ENCODE measurements around the gene NPL.
A peak's percentile ranks its signal among the peaks of the same experiment; 100 is the strongest.

The NPL gene

GRCh38 chr1:182829285-182829932, 39.8 kb downstream of the NPL start:
- peak in 1 of 2 experiments; percentile 34 for DNase-seq (ENCODE audit: low read depth in 1 of 2, low spot score in 1 of 2)

GRCh38 chr1:182833271-182833670, 43.7 kb downstream of the NPL start:
- no peak overlapping the region for H3K4me3 ChIP-seq (replicated peaks; ENCODE audit: insufficient read depth, low read length)
- no peak overlapping the region for H3K27ac ChIP-seq (replicated peaks)
- no peaks in the 10 kb centered on the region for H3K27me3 ChIP-seq (ENCODE audit: insufficient read depth, poor library complexity, severe bottlenecking)
- TF ChIP-seq GABPA (IDR thresholded peaks at IDR 0.05; ENCODE audit: low read depth), result no peak
- no peak for TF ChIP-seq POLR2AphosphoS5 (IDR thresholded peaks at IDR 0.05; ENCODE audit: low read depth)
- no peak for TF ChIP-seq SPI1 (IDR thresholded peaks at IDR 0.05; ENCODE audit: borderline replicate concordance, low read depth)
- no peak for TF ChIP-seq REST (IDR thresholded peaks at IDR 0.05; ENCODE audit: insufficient replicate concordance, low read depth)
- TF ChIP-seq CTCF (IDR thresholded peaks at IDR 0.05; ENCODE audit: insufficient read depth, low read length), result no peak
- no peak for DNase-seq (ENCODE audit: low read depth in 1 of 2, low spot score in 1 of 2)

More at GRCh38 chr1:182829285-182829932, 39.8 kb downstream of the NPL start:
- TF ChIP-seq POLR2AphosphoS5 (IDR thresholded peaks at IDR 0.05; ENCODE audit: low read depth), result no peak
- TF ChIP-seq REST (IDR thresholded peaks at IDR 0.05; ENCODE audit: insufficient replicate concordance, low read depth), result no peak
- peak; percentile 61; the same call in 1 of the 2 replicates for TF ChIP-seq SPI1 (IDR thresholded peaks at IDR 0.05; ENCODE audit: borderline replicate concordance, low read depth)
- no peak for TF ChIP-seq GABPA (IDR thresholded peaks at IDR 0.05; ENCODE audit: low read depth)
- TF ChIP-seq CTCF (IDR thresholded peaks at IDR 0.05; ENCODE audit: insufficient read depth, low read length), result no peak
- H3K27me3 ChIP-seq (ENCODE audit: insufficient read depth, poor library complexity, severe bottlenecking), result no peaks in the 10 kb centered on the region
- no peak overlapping the region for H3K27ac ChIP-seq (replicated peaks)
- H3K4me3 ChIP-seq (replicated peaks; ENCODE audit: insufficient read depth, low read length), result no peak overlapping the region

- TF ChIP-seq POLR2AphosphoS5 (IDR thresholded peaks at IDR 0.05; ENCODE audit: low read depth) (no peak), CTCF (IDR thresholded peaks at IDR 0.05; ENCODE audit: insufficient read depth, low read length) (no peak), REST (IDR thresholded peaks at IDR 0.05; ENCODE audit: insufficient replicate concordance, low read depth) (no peak), SPI1 (IDR thresholded peaks at IDR 0.05; ENCODE audit: borderline replicate concordance, low read depth) (no peak)
- Histone ChIP-seq H3K27me3 (ENCODE audit: insufficient read depth, poor library complexity, severe bottlenecking) (no peaks in the 10 kb centered on the region), H3K4me3 (replicated peaks; ENCODE audit: insufficient read depth, low read length) (no peak overlapping the region), H3K27ac (replicated peaks) (no peak overlapping the region)
- DNase-seq (ENCODE audit: low read depth in 1 of 2, low spot score in 1 of 2), result no peak
These were observed 44.8 kb downstream of the NPL start for GRCh38 chr1:182834326-182834725.

Data from HL-60 (cell line).